GM21515 (cell line): ENCODE data around the gene PRTG.
A peak's percentile ranks its signal among the peaks of the same experiment; 100 is the strongest.
"Not testable (repeated sequence)": the region's sequence is repeated elsewhere in the genome, so short reads cannot be mapped to it uniquely, and the experiment has no call there.

Experiments used
- ATAC-seq: cut with Tn5 transposase; IDR thresholded peaks from one replicate; pipeline ENCODE4 v1.9.1; 2021; ENCODE audit not compliant: unreplicated experiment

The PRTG gene

GRCh38 chr15:55649058-55649423 lies 93.9 kb downstream of the PRTG start:
- ATAC-seq = no peak

DNA sequence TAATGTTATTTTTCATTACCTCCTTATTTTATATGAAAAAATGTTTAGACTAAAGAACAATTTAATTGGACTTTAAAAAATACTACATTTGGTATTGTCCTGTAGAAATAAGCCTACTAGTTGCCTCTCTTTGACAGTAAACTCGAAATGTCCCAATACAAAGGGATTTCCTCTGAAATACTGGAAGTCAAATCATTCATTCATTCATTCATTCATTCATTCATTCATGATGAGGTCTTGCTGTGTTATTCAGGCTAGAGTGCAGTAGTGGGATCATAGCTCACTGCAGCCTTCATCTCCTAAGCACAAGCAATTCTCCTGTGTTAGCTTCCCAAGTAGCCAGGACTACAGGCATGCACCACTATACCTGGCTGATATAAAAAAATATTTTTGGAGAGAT lies 104.2 kb downstream of the PRTG start:
- no peak for ATAC-seq

DNA sequence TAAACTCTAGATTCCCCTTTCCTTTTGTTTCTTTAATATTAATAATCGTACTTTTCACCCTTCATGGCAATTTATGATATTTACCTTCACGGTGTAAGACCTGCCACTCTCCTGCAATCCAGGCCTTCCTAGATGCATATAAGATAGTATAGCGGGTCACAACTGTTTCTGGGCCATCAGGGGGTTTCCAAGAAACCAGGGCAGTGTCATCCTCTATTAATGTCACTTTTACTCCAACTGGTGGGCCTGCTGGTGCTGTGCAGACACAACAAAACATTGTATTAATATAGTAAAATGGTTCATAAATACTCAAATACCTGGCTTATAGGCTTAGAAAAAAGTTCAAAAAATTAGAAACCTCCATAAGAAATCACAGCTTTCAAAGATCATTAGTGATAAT lies 105.9 kb downstream of the PRTG start:
- ATAC-seq = no peak

GRCh38 chr15:55633731-55634130 lies 109.2 kb downstream of the PRTG start:
- no peak for ATAC-seq

- ATAC-seq = no peak
These were observed 110.5 kb downstream of the PRTG start for GRCh38 chr15:55632434-55632833.

- no peak for ATAC-seq
These were observed 112.1 kb downstream of the PRTG start for GRCh38 chr15:55630858-55631257.

DNA sequence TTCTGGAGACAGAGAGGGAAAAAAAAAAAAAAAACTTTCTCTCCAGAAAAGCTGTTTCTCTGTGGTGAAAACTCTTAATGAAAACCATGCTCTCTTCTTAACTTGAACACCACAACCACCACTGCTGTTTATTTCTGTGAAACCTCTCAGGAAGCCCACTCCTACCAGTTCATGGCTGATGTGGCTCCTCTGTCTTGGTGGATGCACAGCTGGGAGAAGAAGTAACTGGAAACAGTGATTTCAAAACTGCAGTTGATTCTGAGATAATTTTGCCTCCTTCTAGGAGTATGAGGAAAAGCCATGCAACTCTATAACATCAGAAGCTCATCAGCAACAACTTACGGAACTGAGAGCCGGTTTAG lies 114.6 kb downstream of the PRTG start:
- ATAC-seq = no peak

DNA sequence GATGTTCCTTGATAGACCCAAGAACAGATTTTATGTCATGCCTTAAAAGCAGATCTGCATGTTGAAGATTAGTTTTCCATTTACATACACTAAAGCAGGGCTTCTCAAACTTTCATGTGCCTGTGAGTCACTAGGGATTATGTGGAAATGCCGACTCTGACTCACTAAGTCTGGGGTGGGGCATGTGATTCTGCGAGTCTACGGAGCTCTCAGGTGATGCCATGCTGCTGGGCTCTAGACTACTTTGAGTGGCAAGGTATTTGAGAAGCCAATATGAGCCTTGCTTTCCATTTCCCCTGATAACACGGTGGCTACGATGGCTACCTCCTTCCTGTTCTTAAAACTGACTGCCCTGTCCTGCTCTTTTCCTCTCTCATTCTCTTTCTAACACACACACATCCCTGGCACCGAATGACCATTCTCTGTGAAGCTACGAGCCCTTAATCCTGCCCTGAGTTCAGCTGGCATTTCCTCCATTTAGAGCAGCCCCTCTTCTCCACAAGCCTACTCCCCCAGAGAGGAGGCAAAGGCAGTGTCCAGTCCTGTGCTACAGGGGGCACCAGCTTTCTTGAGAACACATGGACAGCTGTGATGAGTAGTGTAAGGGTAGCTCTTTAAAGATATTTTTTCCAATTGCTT lies 115.1 kb downstream of the PRTG start:
- no peak for ATAC-seq

DNA sequence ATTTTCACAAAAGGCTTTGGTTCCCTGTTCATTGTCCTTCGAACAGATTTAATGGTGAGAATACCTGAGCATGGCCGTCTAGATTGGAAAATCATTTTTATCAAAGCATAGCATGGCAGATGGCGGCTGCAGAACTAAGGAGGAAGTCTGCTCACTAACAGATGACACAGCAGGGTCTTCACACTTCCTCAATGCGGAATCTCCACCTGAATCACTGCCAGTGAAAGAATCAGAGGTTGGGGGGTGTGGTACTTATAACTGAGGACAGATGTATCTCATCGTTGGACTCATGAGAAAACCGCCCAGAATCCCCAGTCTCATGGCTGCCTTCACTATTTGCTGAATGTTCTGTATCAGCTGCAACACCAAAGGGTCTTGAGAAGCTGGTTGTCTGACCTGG lies 123.2 kb downstream of the PRTG start:
- no peak for ATAC-seq

DNA sequence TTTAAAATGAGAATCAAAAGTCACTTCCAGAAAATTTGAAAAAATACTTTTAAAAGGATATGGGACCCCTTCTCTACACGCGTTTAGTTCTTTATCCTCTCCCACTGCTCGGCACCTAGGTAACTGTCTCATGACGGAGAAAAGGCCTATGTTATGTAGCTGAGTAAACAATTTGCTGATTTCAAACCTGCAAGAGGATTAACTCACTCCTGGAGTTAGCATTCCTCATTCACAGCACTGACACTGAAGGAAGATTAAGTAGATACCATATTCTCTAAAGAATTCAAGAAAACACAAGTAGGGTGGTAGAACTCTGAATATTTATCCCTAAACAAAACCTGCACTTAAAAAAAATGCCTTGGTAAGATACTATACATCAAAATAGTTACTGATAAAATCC lies 124.6 kb downstream of the PRTG start:
- ATAC-seq = no peak

DNA sequence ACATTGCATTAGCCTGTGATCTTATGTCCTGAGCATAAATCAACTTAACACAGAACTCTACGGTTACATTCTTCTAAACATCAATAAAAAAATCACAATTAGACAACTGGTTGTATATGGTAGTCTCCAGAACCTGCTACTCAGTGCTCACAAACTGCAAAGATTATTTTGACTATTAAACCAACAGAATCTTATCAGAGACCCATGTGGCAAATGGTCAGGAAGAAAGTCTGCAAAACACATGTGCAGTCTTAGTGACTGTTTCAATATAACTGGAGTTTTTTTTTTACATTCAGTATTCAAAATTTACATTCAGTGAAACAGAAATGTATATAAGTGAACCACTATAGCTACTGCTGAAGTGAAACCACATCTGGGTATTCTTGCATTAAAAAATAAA lies 127.5 kb downstream of the PRTG start:
- ATAC-seq = no peak

DNA sequence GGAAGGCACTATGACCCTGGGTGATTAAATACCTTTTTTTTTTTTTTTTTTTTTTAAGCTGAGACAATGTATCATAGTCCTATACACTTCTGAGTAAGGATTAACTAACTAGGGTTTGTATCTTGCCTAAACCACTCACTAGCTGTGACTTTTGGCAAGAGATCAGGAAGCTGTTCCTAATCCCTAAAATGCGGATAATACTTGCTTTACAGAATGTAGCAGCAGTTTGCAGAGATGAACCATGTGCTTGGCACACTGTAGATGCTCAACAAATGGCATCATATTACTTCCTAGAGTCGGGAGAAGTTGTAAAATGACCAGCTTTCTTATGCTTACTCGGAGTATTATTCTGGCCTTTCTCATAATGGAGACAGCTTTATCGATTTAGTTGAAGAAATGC lies 129.2 kb downstream of the PRTG start:
- ATAC-seq = no peak

DNA sequence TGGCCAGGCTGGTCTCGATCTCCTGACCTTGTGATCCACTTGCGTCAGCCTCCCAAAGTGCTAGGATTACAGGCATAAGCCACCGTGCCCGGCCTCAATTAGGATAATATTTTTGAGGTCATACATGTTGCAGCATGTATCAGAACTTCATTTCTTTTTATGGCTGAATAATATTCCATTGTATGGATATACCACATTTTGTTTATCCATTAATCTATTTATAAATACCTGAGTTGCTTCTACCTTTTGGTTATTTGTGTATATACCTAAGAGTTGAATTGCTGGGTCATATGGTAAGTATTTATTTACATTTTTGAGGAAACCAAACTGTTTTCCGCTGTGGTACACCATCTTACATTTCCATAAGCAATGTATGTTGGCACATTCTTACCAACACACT lies 136.7 kb downstream of the PRTG start:
- no peak for ATAC-seq

- ATAC-seq = no peak
These were observed 141.6 kb downstream of the PRTG start for GRCh38 chr15:55601374-55601773.

DNA sequence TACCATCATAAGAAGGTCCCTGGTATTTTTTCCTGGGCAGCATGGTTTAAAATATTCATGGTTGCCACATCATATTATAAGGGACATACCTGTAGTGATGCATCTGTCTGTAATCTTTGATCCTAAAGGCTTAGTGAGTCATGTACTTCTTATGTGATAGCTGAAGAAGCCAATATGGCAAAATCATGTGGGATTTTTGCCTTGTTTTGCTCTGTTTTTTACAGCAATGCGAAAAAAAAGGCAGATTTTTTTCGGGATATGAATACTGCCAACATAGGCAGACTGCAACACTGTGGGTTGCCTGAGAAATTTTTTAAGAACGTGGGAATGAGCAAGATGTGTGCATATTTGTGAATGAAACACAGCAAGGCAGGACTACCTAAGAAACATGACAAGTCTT lies 143.5 kb downstream of the PRTG start:
- no peak for ATAC-seq

DNA sequence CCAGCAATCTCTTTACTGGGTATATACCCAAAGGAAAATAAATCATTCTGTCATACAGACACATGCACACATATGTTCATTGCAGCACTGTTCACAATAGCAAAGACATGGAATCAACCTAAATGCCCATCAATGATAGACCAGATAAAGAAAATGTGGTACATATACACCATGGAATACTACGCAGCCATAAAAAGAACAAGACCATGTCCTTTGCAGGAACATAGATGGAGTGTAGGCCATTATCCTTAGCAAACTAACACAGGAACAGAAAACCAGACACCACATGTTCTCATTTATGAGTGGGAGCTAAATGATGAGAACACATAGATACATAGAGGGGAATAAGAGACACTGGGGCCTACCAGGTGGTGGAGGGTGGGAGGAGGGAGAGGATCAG lies 149.9 kb downstream of the PRTG start:
- not testable (repeated sequence) for ATAC-seq

DNA sequence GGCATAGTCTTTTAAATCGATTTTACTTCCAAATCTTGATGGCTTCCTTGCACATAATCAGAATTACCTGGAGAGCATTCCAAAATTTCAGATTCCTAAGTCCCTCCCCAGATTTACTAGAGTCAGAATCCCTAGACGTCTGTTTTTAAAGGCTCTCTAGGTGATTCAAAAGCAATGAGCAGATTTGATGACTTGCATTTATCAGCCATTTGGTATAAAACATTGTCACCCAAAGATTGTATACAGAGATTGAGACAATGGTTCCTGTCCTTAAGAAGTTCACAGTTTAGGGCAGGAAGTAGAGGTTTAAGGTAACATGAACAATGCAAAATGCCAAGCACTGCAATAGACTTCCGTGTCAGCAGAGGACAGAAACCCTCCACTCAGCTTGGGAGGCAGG lies 152.2 kb downstream of the PRTG start:
- no peak for ATAC-seq

DNA sequence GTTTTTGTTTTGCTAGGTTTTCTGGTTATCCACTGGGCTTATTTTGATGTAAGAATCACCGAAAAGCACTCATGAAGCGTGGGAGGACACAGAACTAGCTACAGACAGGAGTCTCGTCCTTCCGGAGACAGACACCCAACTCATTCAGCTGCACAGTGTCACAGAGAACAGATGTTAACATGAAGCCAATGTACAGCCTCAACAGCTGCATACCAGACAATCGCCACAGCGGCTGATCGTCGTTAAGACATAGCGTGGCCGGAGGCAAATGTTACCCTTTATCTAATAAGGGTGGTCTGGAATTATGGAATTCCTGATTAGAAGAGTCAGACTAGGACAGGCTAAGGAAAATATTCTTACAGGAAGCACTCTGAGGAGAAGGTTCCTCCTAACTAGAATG lies 153.7 kb downstream of the PRTG start:
- ATAC-seq = no peak

- no peak for ATAC-seq
These were observed 154.2 kb downstream of the PRTG start for GRCh38 chr15:55588815-55589115.

- peak; percentile 67 for ATAC-seq
These were observed 154.7 kb downstream of the PRTG start, which contains the start of gene PYGO1 for GRCh38 chr15:55588070-55588814. Gene PYGO1 (minus strand): TSS chr15:55588345. CDS start chr15:55587883, 462 bp downstream.

GRCh38 chr15:55587321-55588069 lies 155.5 kb downstream of the PRTG start:
- no peak for ATAC-seq

GRCh38 chr15:55586808-55587207 lies 156.1 kb downstream of the PRTG start:
- no peak for ATAC-seq
